Astrocyte (in vitro differentiated cells and primary cell): ENCODE measurements around the gene CMTM7.
"Not testable (repeated sequence)": the region's sequence is repeated elsewhere in the genome, so short reads cannot be mapped to it uniquely, and the experiment has no call there.

Source experiments
- CTCF ChIP-seq: IDR thresholded peaks from 2 replicates; pipeline ENCODE4 v1.5.1; 2011; ENCODE audit warnings: low read depth, mild to moderate bottlenecking, inconsistent platforms, low read length, moderate library complexity; ENCODE audit not compliant: insufficient read depth
- EZH2 ChIP-seq: IDR thresholded peaks from 2 replicates; pipeline ENCODE4 v1.6.1; 2012; ENCODE audit warnings: mild to moderate bottlenecking, low read length, inconsistent platforms; ENCODE audit not compliant: insufficient read depth

- not testable (repeated sequence) for TF ChIP-seq CTCF, EZH2
Observed at GRCh38 chr3:32439421-32439820, 47.8 kb downstream of the CMTM7 start.
